Lower leg skin (tissue), 4 donors: ENCODE results near the gene FSTL5. TPM values are rescaled to one million over a fixed set of nuclear protein-coding genes. Genes with fewer than 3 reads are reported as not detected.

Source experiments
- DNase-seq, 2 donors: peaks; one replicate each; pipeline ENCODE4 v3.0.0-alpha.2; 2019; ENCODE audit warnings: low spot score in 2 of 2
- H3K4me3 ChIP-seq: fragments of 200-600 bp; sonication (generic); 2 replicates; pipeline ENCODE4 v1.5.1; 2017; ENCODE audit warnings: mild to moderate bottlenecking, low read depth; ENCODE audit not compliant: poor library complexity, severe bottlenecking
- POLR2A ChIP-seq, 2 donors: fragments of 450-650 bp; IDR thresholded peaks; one replicate each; pipeline ENCODE4 v1.6.1; 2016 to 2017; ENCODE audit warnings: antibody characterized with exemption in 2 of 2, mild to moderate bottlenecking in 1 of 2, moderate library complexity in 1 of 2
- WGBS, 2 donors: methylation state at CpG; one replicate each; pipeline ENCODE4 v1.1.5; 2018; 5-methylcytosine and 5-hydroxymethylcytosine counted together
- intact Hi-C: fragments of 100-400 bp; cut with DNase I; formaldehyde crosslinking; loops from one replicate; pipeline ENCODE4 v1.15.0; 2023; ENCODE audit warnings: low total_unique reads
- total RNA-seq, 4 donors: library from RNA; depleted of rRNA; stranded (reverse); fragments of >200 nt; gene quantifications; one replicate each; pipeline ENCODE4 v1.1.0, GENCODE V29; 2016
- TF ChIP-seq, protein P1 (sequence below), 3 donors: fragments of 450-650 bp; IDR thresholded peaks; one replicate each; pipeline ENCODE4 v1.5.1; 2016; ENCODE audit warnings: antibody characterized with exemption in 3 of 3, mild to moderate bottlenecking in 3 of 3, moderate library complexity in 2 of 3

The FSTL5 gene
- total RNA-seq, 4 donors from 2014 or later = not detected

DNA sequence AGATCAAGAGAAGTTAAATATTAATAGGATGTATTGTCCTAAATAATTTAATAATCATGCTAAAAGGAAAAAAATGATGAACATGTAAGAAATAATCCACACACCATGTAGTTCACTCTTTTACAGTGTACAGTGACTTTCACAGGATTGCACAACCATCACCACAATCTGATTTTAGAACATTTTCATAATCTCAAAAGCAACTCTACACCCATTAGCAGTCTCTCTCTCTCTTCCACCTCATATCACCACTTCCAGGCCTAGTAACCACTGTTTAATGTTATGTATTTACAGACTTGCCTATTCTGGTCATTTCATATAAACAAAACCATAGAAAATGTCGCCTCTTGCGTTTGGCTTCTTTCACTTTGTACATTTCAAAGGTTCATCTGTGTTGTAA lies 153.4 kb downstream of the FSTL5 start:
- DNase-seq = no peak
- 93 to 96% methylated on average over 2 of the region's 2 CpGs for WGBS, 2 donors
- no peak overlapping the region for H3K4me3 ChIP-seq
- intact Hi-C loops = no loop called here
- TF ChIP-seq, protein P1, sequence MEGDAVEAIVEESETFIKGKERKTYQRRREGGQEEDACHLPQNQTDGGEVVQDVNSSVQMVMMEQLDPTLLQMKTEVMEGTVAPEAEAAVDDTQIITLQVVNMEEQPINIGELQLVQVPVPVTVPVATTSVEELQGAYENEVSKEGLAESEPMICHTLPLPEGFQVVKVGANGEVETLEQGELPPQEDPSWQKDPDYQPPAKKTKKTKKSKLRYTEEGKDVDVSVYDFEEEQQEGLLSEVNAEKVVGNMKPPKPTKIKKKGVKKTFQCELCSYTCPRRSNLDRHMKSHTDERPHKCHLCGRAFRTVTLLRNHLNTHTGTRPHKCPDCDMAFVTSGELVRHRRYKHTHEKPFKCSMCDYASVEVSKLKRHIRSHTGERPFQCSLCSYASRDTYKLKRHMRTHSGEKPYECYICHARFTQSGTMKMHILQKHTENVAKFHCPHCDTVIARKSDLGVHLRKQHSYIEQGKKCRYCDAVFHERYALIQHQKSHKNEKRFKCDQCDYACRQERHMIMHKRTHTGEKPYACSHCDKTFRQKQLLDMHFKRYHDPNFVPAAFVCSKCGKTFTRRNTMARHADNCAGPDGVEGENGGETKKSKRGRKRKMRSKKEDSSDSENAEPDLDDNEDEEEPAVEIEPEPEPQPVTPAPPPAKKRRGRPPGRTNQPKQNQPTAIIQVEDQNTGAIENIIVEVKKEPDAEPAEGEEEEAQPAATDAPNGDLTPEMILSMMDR (IDR thresholded peaks at IDR 0.05) = no peak
- no peak for TF ChIP-seq POLR2A (IDR thresholded peaks at IDR 0.05)

DNA sequence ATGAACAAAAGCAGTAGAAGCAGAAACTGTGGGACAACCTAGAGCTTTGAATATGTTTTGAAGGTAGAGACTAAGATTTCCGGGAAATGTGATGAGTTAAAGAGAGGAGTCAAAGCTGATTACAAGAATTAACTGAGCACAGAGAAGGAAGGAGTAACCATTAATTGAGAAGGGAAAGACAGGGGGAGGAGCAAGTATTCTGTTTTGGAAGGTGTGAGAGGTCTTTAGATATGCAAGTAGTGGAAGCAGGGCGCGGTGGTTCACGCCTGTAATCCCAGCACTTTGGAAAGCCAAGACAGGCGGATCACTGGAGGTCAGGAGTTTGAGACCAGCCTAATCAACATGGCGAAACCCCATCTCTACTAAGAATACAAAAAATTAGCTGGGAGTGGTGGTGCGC lies 171.5 kb downstream of the FSTL5 start:
- TF ChIP-seq, protein P1 (IDR thresholded peaks at IDR 0.05) = no peak
- no peak for TF ChIP-seq POLR2A (IDR thresholded peaks at IDR 0.05)
- no peak for DNase-seq
- H3K4me3 ChIP-seq = no peak overlapping the region
- intact Hi-C loops = no loop called here
- WGBS, 2 donors = 92 to 93% methylated on average over 7 of the region's 7 CpGs

DNA sequence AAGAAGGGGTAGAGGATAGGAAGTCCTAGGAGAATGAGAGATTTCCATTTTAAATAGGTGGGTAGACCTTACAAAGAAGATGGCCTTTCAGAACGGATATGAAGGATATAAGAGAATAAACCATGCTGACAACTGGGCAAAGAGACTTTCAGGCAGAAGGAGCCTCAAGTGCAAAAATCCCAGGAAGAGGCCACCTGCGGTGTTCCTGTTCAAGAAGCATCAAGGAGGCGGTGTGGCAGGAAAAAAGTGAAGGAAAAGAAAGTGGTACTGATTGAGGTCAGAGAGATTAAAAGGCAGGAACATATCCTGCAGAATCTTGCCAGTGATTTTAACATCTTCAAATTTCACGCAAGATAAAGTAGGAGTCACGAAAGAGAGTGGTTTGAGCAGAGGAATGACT lies 172.0 kb downstream of the FSTL5 start:
- WGBS, 2 donors = 85 to 86% methylated on average over 5 of the region's 5 CpGs
- intact Hi-C loops = no loop called here
- H3K4me3 ChIP-seq = no peak overlapping the region
- no peak for DNase-seq
- TF ChIP-seq, protein P1 (IDR thresholded peaks at IDR 0.05) = no peak
- no peak for TF ChIP-seq POLR2A (IDR thresholded peaks at IDR 0.05)

DNA sequence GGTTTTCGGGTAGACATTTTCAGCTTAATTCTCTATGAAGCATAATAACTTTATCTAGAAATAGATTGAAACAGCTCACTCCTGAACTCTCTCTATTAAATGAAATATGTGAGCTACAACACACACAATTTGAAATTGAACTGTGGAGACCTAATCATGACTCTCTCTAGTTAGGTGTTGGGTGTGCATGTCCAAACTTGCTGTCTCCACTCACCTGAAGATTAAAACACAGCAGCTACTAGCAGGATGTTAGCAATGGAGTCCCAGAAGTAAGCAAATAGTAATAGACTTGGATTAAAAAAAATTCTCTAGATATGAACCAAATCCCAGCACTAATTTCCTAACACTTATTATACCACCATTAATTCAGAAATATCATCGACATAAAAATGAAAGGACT lies 173.1 kb downstream of the FSTL5 start:
- TF ChIP-seq POLR2A (IDR thresholded peaks at IDR 0.05) = no peak
- TF ChIP-seq, protein P1 (IDR thresholded peaks at IDR 0.05) = no peak
- WGBS, 2 donors = 85 to 90% methylated on average over 2 of the region's 2 CpGs
- intact Hi-C loops = no loop called here

DNA sequence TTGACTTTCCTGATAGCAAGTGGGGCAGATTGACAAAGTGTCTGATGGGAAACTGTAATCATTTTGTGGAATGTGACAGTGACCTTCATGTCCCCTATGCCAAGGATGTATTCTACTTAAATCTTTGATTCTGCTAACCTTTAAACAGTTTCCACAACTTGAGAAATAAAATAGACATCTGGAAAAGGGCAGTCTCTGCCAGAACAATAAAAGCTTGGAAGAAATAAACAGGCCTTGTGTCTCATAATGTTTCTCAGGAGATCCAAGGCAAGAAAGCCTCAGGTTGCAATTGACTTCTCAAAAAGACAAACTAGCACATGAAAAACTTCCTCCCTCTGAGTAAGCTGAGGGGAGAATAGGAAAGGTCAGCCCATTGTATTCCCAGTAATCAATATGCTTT lies 174.9 kb downstream of the FSTL5 start:
- intact Hi-C loops = no loop called here
- no peak for DNase-seq
- TF ChIP-seq, protein P1 (IDR thresholded peaks at IDR 0.05) = no peak
- TF ChIP-seq POLR2A (IDR thresholded peaks at IDR 0.05) = no peak
- H3K4me3 ChIP-seq = no peak overlapping the region

More for the DNA sequence above, 173.1 kb downstream of the FSTL5 start:
- H3K4me3 ChIP-seq = no peak overlapping the region
- DNase-seq = no peak

DNA sequence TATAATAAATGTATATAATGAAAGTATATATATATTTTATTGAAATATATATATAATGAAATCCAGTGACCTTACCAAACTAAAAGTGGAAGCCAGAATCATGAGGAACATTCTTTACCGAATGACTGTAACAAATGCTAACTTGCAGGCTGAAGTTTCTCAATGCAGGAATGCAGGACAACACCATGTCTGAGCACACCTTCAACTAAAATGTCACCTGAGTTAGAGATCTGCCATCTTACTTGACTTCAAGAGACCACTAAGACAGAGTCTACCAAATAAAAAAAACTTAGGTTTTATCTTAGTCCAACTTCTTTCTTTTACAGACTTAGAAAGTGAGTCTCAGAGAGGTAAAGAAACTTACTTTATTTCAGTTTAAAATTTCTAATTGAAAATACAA lies 176.2 kb downstream of the FSTL5 start:
- no peak for DNase-seq
- H3K4me3 ChIP-seq = no peak overlapping the region
- TF ChIP-seq, protein P1 (IDR thresholded peaks at IDR 0.05) = no peak
- no peak for TF ChIP-seq POLR2A (IDR thresholded peaks at IDR 0.05)
- intact Hi-C loops = no loop called here
- WGBS, 2 donors = 73 to 77% methylated on average over 1 of the region's 1 CpG
